Activated gamma-delta T cell (primary cell): Measurements from ENCODE around the gene NUDT4B.
"Not testable (repeated sequence)": the region's sequence is repeated elsewhere in the genome, so short reads cannot be mapped to it uniquely, and the experiment has no call there.

Experiments used
- DNase-seq: peaks from one replicate; lab custom pipeline; 2025; lab: John Stamatoyannopoulos, UW
- total RNA-seq, 2 donors: gene quantifications; one replicate each; lab custom pipeline; 2026; lab: John Stamatoyannopoulos, UW

NUDT4B gene
- total RNA-seq, result 0 reads per million in 2 donors

GRCh38 chr1:148748563-148749334 lies at the start of gene NUDT4B:
NUDT4B (plus strand) TSS chr1:148748774; CDS start chr1:148748953, 179 bp downstream.
- DNase-seq, result not testable (repeated sequence)

- not testable (repeated sequence) for DNase-seq
These were observed 49.2 kb upstream of the NUDT4B start for GRCh38 chr1:148699357-148699756.

GRCh38 chr1:148702242-148702641 lies 46.3 kb upstream of the NUDT4B start:
- not testable (repeated sequence) for DNase-seq

GRCh38 chr1:148703973-148704591 lies 44.5 kb upstream of the NUDT4B start:
- DNase-seq, result not testable (repeated sequence)

GRCh38 chr1:148705316-148705948 lies 43.1 kb upstream of the NUDT4B start:
- DNase-seq, result not testable (repeated sequence)

- not testable (repeated sequence) for DNase-seq
These were observed 39.7 kb upstream of the NUDT4B start for GRCh38 chr1:148708779-148709333.

- not testable (repeated sequence) for DNase-seq
These were observed 37.6 kb upstream of the NUDT4B start for GRCh38 chr1:148710772-148711523.

- DNase-seq, result not testable (repeated sequence)
These were observed 36.2 kb upstream of the NUDT4B start for GRCh38 chr1:148712353-148712752.

- DNase-seq, result not testable (repeated sequence)
These were observed 33.1 kb upstream of the NUDT4B start for GRCh38 chr1:148715518-148715917.

- not testable (repeated sequence) for DNase-seq
These were observed 31.5 kb upstream of the NUDT4B start for GRCh38 chr1:148716966-148717520.

- not testable (repeated sequence) for DNase-seq
These were observed 27.7 kb upstream of the NUDT4B start for GRCh38 chr1:148720918-148721317.

GRCh38 chr1:148722758-148723157 lies 25.8 kb upstream of the NUDT4B start:
- DNase-seq, result not testable (repeated sequence)

- not testable (repeated sequence) for DNase-seq
These were observed 25.1 kb upstream of the NUDT4B start for GRCh38 chr1:148723515-148723914.

- not testable (repeated sequence) for DNase-seq
These were observed 23.7 kb upstream of the NUDT4B start for GRCh38 chr1:148724872-148725271.

GRCh38 chr1:148727862-148728261 lies 20.7 kb upstream of the NUDT4B start:
- not testable (repeated sequence) for DNase-seq

- not testable (repeated sequence) for DNase-seq
These were observed 19.4 kb upstream of the NUDT4B start for GRCh38 chr1:148729128-148729527.

GRCh38 chr1:148729541-148729940 lies 19.0 kb upstream of the NUDT4B start:
- not testable (repeated sequence) for DNase-seq

GRCh38 chr1:148732277-148732676 lies 16.3 kb upstream of the NUDT4B start:
- not testable (repeated sequence) for DNase-seq

GRCh38 chr1:148733585-148734310 lies 14.8 kb upstream of the NUDT4B start:
- not testable (repeated sequence) for DNase-seq

- DNase-seq, result not testable (repeated sequence)
These were observed 14.3 kb upstream of the NUDT4B start for GRCh38 chr1:148734311-148734662.
